Keratinocyte (primary cell): ENCODE results near the gene RPL39L. TPM values are rescaled to one million over a fixed set of nuclear protein-coding genes. Genes with fewer than 3 reads are reported as not detected.

Experiments used
- DNase-seq: peaks from one replicate; pipeline ENCODE4 v3.0.0-alpha.2; 2011; ENCODE audit warnings: low read depth, missing footprints, low spot score
- FAIRE-seq: peaks from 2 replicates; lab custom pipeline; 2011; peaks lifted over from hg19 to GRCh38; lab: Jason Lieb, UNC
- H2AFZ ChIP-seq: 2 replicates; pipeline ENCODE4 v1.6.0; 2012; ENCODE audit warnings: low read length, control low read depth, inconsistent platforms; ENCODE audit not compliant: control insufficient read depth
- H3K27ac ChIP-seq: 2 replicates; pipeline ENCODE4 v1.5.1; 2011; ENCODE audit warnings: low read length; ENCODE audit not compliant: control insufficient read depth, insufficient read depth
- H3K27me3 ChIP-seq: 3 replicates; pipeline ENCODE4 v1.6.0; 2011; ENCODE audit warnings: low read length; ENCODE audit not compliant: control insufficient read depth, insufficient read depth; ENCODE audit errors: extremely low read depth
- H3K36me3 ChIP-seq, 2 experiments: 2 replicates in 1 of 2; 3 replicates in 1 of 2; pipeline ENCODE4 v1.5.1; 2011; ENCODE audit warnings: low read length in 2 of 2, mild to moderate bottlenecking in 1 of 2; ENCODE audit not compliant: control insufficient read depth in 2 of 2, insufficient read depth in 2 of 2; ENCODE audit errors: extremely low read depth in 1 of 2
- H3K4me1 ChIP-seq: 3 replicates; pipeline ENCODE4 v1.5.1; 2011; ENCODE audit warnings: low read length; ENCODE audit not compliant: control insufficient read depth, insufficient read depth; ENCODE audit errors: extremely low read depth
- H3K4me2 ChIP-seq: 3 replicates; pipeline ENCODE4 v1.6.0; 2011; ENCODE audit warnings: low read depth, low read length; ENCODE audit not compliant: control insufficient read depth, insufficient read depth; ENCODE audit errors: extremely low read depth
- H3K4me3 ChIP-seq, 3 experiments: fragments of 200-600 bp in 1 of 3; sonication (generic) in 1 of 3; 2 replicates in 2 of 3; 3 replicates in 1 of 3; pipeline ENCODE4 v1.5.1; 2011 to 2016; ENCODE audit warnings: low read length in 3 of 3, mild to moderate bottlenecking in 3 of 3, control low read depth in 2 of 3, inconsistent platforms in 1 of 3, low read depth in 1 of 3, mixed read lengths in 1 of 3, mixed run types in 1 of 3, moderate library complexity in 1 of 3; ENCODE audit not compliant: control insufficient read depth in 2 of 3, insufficient read depth in 2 of 3; ENCODE audit errors: extremely low read depth in 1 of 3
- H3K79me2 ChIP-seq: 2 replicates; pipeline ENCODE4 v1.6.0; 2012; ENCODE audit warnings: low read length; ENCODE audit not compliant: control insufficient read depth, insufficient read depth
- H3K9ac ChIP-seq: 3 replicates; pipeline ENCODE4 v1.6.0; 2011; ENCODE audit warnings: low read length; ENCODE audit not compliant: control insufficient read depth, insufficient read depth; ENCODE audit errors: extremely low read depth
- H3K9me1 ChIP-seq: 3 replicates; pipeline ENCODE4 v1.6.0; 2011; ENCODE audit warnings: low read length; ENCODE audit not compliant: control insufficient read depth, insufficient read depth; ENCODE audit errors: extremely low read depth
- H3K9me3 ChIP-seq: 2 replicates; pipeline ENCODE4 v1.5.1; 2012; ENCODE audit warnings: low read depth, low read length; ENCODE audit not compliant: control insufficient read depth
- H4K20me1 ChIP-seq: 3 replicates; pipeline ENCODE4 v1.6.0; 2011; ENCODE audit warnings: low read length; ENCODE audit not compliant: control insufficient read depth, insufficient read depth; ENCODE audit errors: extremely low read depth
- EZH2 ChIP-seq: IDR thresholded peaks from one replicate; pipeline ENCODE4 v1.6.1; 2012; ENCODE audit warnings: inconsistent platforms, mild to moderate bottlenecking, low read length, moderate library complexity
- dilution Hi-C: fragments of 300-500 bp; cut with MboI; formaldehyde crosslinking; loops from one replicate; pipeline ENCODE4 v1.7.0; 2020; ENCODE audit warnings: low sequenced_read_pairs; ENCODE audit not compliant: extremely low pct_ligation_motif_present
- polyA plus RNA-seq, 5 experiments: library from polyadenylated mRNA; depleted of rRNA in 3 of 5; stranded (reverse) in 3 of 5; stranded (forward) in 1 of 5; unstranded in 1 of 5; fragments of >200 nt; gene quantifications; 1 replicate in 1 of 5; 2 replicates in 3 of 5; 3 replicates in 1 of 5; pipeline versions ENCODE4 v1.2.1 to v1.2.3, GENCODE V29; 2011 to 2012; ENCODE audit warnings: missing spikeins in 2 of 5, low read depth in 1 of 5, low replicate concordance in 1 of 5
- TF ChIP-seq, protein P1 (sequence below), 3 experiments: IDR thresholded peaks in 1 of 3; conservative IDR thresholded peaks in 1 of 3; optimal IDR thresholded peaks in 1 of 3; 2 replicates in 2 of 3; 3 replicates in 1 of 3; pipeline versions ENCODE3 to v1.5.1; 2011; ENCODE audit warnings: low read length in 3 of 3, mild to moderate bottlenecking in 3 of 3, moderate library complexity in 2 of 3, control low read depth in 1 of 3, inconsistent platforms in 1 of 3; ENCODE audit not compliant: insufficient read depth in 2 of 3; ENCODE audit errors: extremely low read depth in 1 of 3

Gene RPL39L
- polyA plus RNA-seq, 1 donor (not counting 4 experiments of a cell fraction or from before 2014, with no cell fraction given), result 20.0 TPM

DNA sequence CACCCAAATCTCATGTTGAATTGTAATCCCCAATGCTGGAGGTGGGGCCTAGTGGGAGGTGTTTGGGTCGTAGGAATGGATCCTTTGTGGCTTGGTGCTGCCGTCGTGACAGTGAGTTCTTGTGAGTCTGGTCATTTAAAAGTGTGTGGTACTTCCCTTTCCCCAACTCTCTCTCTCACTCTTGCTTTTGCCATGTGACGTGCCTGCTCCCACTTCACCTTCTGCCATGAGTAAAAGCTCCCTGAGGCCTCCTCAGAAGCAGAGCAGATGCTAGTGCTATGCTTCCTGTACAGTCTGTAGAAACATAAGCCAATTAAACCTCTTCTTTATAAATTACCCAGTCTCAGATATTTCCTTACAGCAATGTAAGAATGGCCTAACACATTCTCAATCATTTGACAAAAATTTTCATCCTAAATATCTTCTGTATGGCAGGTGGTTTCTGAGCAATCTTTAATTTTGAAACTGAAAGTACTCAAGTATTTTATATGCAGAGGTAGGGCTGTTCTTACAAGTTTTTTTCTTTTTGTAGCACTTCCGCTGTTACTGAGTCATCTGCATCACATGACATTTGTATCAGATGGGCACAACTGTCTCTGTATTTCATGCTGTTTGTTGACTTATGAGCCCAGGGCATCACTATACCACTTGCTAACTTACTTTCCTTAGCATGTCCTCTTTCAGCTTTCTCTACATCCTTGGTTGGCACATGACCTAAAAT is 8.8 kb downstream of the RPL39L start:
- TF ChIP-seq, protein P1, sequence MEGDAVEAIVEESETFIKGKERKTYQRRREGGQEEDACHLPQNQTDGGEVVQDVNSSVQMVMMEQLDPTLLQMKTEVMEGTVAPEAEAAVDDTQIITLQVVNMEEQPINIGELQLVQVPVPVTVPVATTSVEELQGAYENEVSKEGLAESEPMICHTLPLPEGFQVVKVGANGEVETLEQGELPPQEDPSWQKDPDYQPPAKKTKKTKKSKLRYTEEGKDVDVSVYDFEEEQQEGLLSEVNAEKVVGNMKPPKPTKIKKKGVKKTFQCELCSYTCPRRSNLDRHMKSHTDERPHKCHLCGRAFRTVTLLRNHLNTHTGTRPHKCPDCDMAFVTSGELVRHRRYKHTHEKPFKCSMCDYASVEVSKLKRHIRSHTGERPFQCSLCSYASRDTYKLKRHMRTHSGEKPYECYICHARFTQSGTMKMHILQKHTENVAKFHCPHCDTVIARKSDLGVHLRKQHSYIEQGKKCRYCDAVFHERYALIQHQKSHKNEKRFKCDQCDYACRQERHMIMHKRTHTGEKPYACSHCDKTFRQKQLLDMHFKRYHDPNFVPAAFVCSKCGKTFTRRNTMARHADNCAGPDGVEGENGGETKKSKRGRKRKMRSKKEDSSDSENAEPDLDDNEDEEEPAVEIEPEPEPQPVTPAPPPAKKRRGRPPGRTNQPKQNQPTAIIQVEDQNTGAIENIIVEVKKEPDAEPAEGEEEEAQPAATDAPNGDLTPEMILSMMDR (optimal IDR thresholded peaks at IDR 0.05 in 1 of 3, IDR thresholded peaks at IDR 0.05 in 1 of 3, conservative IDR thresholded peaks at IDR 0.05 in 1 of 3; ENCODE audit: extremely low read depth in 1 of 3, insufficient read depth in 2 of 3, low read length in 3 of 3), result no peak
- TF ChIP-seq EZH2, result no peak
- H3K4me1 ChIP-seq, result peaks cover 12% of the 10 kb centered on the region
- no peaks in the 10 kb centered on the region for H3K27me3 ChIP-seq
- H3K36me3 ChIP-seq, result peaks cover 0 to 5% of the 10 kb centered on the region in 2 experiments
- peak overlapping the region; percentile 7 for H2AFZ ChIP-seq
- peak overlapping the region; percentile 72 for H3K4me2 ChIP-seq
- no peaks in the 10 kb centered on the region for H4K20me1 ChIP-seq
- no peak overlapping the region for H3K9ac ChIP-seq
- no peak for DNase-seq
- peak overlapping the region in 2 of 3 experiments; percentile 18 to 30 for H3K4me3 ChIP-seq
- FAIRE-seq, result peak; percentile 80
- no peaks in the 10 kb centered on the region for H3K9me1 ChIP-seq
- dilution Hi-C loops, result no loop called here
- H3K27ac ChIP-seq, result peak overlapping the region; percentile 50
- no peaks in the 10 kb centered on the region for H3K9me3 ChIP-seq
- H3K79me2 ChIP-seq, result peaks cover 4% of the 10 kb centered on the region

DNA sequence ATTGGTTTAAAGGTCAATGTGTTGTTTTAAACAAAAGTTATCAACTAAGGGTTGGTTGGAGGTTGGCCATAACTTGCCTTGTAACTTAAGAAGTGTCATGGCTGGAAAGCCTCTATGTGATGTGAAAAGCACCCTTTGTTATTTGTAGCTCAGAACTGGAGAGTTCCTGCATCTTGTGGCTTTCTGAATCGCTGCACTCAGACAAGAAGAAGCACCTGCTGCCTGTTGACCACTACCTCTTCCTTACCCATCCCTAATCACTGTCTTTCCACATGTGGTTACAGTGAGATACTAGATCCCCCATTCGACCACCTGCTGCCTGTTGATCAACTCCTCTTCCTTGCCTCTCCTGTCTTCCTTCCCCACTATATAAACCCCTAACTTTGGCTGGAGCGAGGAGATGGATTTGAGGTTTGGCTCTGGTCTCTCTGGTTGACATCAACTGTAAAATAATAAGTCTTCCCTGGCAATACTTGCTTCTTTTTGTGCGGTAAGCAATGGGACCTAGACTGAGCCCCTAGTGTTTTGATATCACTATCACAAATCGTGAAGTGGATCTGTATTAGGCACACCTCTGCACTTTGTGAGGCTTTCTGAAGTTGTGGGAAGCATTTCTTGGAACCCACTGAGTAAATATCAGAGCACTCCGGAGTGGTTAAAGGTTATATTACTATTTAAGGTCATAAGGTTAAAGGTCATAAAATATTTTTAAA is 13.8 kb downstream of the RPL39L start:
- DNase-seq (no peak), FAIRE-seq (no peak)
- H3K4me3 ChIP-seq, result no peak overlapping the region
- H3K9me3 ChIP-seq, result no peaks in the 10 kb centered on the region
- H3K79me2 ChIP-seq, result peaks cover 4% of the 10 kb centered on the region
- no peaks in the 10 kb centered on the region for H4K20me1 ChIP-seq
- H2AFZ ChIP-seq, result no peak overlapping the region
- H3K27me3 ChIP-seq, result no peaks in the 10 kb centered on the region
- peaks cover 2% of the 10 kb centered on the region for H3K4me1 ChIP-seq
- H3K9me1 ChIP-seq, result no peaks in the 10 kb centered on the region
- H3K4me2 ChIP-seq, result no peak overlapping the region
- no peak overlapping the region for H3K27ac ChIP-seq
- TF ChIP-seq, protein P1 (optimal IDR thresholded peaks at IDR 0.05 in 1 of 3, IDR thresholded peaks at IDR 0.05 in 1 of 3, conservative IDR thresholded peaks at IDR 0.05 in 1 of 3; ENCODE audit: extremely low read depth in 1 of 3, insufficient read depth in 2 of 3, low read length in 3 of 3), result no peak
- TF ChIP-seq EZH2, result no peak
- no peaks in the 10 kb centered on the region for H3K36me3 ChIP-seq
- dilution Hi-C loops, result no loop called here
- no peak overlapping the region for H3K9ac ChIP-seq
